H1 (cell line): ENCODE data around the gene RNF114.

Experiments
- POLR2A ChIP-seq, 2 experiments: IDR thresholded peaks; 1 replicate in 1 of 2; 2 replicates in 1 of 2; pipeline ENCODE4 v1.6.1; 2011; ENCODE audit warnings: low read depth in 2 of 2, low read length in 2 of 2, mild to moderate bottlenecking in 2 of 2; ENCODE audit errors: control extremely low read depth in 1 of 2
- SP1 ChIP-seq: IDR thresholded peaks from 2 replicates; pipeline ENCODE4 v1.6.1; 2011; ENCODE audit warnings: low read depth, low read length

DNA sequence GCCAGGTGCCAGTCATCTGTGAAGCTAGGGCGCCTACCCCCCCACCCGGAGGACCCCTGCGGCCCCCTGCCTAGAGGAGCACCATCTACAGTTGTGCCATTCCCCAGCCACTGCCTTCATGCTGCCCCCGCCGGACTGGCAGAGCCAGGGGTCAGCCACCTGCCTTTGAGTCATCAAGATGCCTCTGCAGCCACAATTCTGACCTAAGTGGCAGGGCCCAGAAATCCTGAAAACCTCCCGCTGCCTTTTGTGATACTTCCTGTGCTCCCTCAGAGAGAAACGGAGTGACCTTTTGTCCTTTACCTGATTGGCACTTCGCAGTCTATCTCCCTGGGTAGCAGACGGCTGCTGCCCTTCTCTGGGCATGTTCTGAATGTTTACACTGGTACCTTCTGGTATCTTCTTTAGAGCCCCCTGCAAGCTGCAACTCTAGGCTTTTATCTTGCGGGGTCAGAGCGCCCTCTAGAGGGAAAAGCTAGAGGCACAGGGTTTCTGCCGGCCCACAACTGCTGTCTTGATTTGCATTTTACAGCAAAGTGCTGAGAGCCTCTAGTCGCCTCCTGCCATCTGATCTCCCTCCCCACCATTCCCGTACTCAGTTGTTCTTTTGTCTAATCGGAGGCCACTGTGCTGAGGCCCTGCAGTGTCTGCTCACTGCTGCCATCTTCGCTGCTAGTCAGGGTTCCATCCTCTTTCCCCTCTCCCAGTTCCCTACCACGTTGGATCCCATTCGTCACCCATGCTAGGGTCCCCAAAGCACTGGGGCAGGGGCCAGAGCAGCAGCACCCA lies 47.8 kb upstream of the RNF114 start:
- no peak for TF ChIP-seq SP1
- no peak for TF ChIP-seq POLR2A (IDR thresholded peaks at IDR 0.05; ENCODE audit: control extremely low read depth in 1 of 2, low read depth in 2 of 2, low read length in 2 of 2)
